Measurements from ENCODE around the gene GLOD5. TPM values are rescaled to one million over a fixed set of nuclear protein-coding genes. Genes with fewer than 3 reads are reported as not detected.

The GLOD5 gene
- total and polyA plus RNA-seq, 9 of the 15 experiments (the other 6 are each of a cell fraction or from before 2014, with no cell fraction given), result 0.27 to 4.4 (median 2.2) TPM

DNA sequence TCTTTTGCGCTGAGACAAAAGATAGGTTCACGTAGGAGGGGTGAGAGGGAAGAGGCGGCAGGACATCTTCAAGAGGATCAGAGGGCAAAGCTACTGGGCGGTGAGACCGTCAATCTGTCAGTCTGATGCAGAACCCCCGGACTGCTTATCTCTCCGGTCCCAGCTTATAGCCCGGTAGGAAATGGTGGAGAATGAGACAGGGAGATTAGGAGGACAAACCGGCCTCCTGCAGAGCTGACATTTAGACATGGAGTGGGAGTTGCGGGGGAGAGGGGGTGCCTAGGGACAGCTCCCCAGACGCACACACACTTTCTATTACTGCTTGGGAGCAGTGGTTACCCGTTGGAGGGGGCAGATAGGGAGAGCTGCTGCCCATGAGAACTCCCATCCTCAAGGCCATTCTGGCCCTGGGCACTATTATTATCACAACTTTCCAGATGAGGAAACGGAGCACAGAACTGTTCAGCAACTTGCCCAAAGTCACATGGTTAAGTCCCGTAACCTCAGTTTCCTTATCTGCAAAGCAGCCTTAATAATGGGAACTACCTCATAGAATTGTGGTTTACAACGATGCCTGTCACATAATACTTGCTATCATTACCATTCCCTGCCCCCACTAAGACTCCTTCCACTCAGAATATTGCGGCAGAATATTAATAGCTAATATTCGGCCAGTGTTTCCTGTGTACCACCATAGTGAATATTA lies 39.2 kb downstream of the GLOD5 start (continued):
- TF ChIP-seq RB1 (IDR thresholded peaks at IDR 0.05; ENCODE audit: low read depth) (0 out of 2 replicates have a peak, but pooled peaks have one; percentile 31), ZFX (CRISPR knock-in tag; IDR thresholded peaks at IDR 0.05) (no peak), MTA3 (IDR thresholded peaks at IDR 0.05; ENCODE audit: borderline replicate concordance) (peak; percentile 50), ZNF764 (CRISPR knock-in tag; IDR thresholded peaks at IDR 0.05; ENCODE audit: low read depth) (no peak), GTF2F1 (IDR thresholded peaks at IDR 0.05; ENCODE audit: low read depth, low read length) (no peak), ARHGAP35 (IDR thresholded peaks at IDR 0.05; ENCODE audit: partially characterized antibody) (no peak), PPARD (CRISPR knock-in tag; IDR thresholded peaks at IDR 0.05) (no peak), PTTG1 (tag; IDR thresholded peaks at IDR 0.05; ENCODE audit: low read depth) (no peak), ZNF551 (CRISPR knock-in tag; IDR thresholded peaks at IDR 0.05) (no peak), FOXM1 (IDR thresholded peaks at IDR 0.05; ENCODE audit: low read depth) (peak; percentile 91), FOXM1 (CRISPR knock-in tag; IDR thresholded peaks at IDR 0.05; ENCODE audit: low read depth) (no peak), POLR2H (tag; IDR thresholded peaks at IDR 0.05; ENCODE audit: low read depth) (no peak), HEY1 (CRISPR knock-in tag; IDR thresholded peaks at IDR 0.05; ENCODE audit: borderline replicate concordance) (no peak), TRIM24 (IDR thresholded peaks at IDR 0.05) (peak; percentile 90 to 94), BMI1 (IDR thresholded peaks at IDR 0.05; ENCODE audit: low read length) (no peak), GTF2A2 (tag; IDR thresholded peaks at IDR 0.05) (no peak)
- TF ChIP-seq, protein P1, sequence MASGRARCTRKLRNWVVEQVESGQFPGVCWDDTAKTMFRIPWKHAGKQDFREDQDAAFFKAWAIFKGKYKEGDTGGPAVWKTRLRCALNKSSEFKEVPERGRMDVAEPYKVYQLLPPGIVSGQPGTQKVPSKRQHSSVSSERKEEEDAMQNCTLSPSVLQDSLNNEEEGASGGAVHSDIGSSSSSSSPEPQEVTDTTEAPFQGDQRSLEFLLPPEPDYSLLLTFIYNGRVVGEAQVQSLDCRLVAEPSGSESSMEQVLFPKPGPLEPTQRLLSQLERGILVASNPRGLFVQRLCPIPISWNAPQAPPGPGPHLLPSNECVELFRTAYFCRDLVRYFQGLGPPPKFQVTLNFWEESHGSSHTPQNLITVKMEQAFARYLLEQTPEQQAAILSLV (tag; IDR thresholded peaks at IDR 0.05), result no peak
- TF ChIP-seq, protein P2, sequence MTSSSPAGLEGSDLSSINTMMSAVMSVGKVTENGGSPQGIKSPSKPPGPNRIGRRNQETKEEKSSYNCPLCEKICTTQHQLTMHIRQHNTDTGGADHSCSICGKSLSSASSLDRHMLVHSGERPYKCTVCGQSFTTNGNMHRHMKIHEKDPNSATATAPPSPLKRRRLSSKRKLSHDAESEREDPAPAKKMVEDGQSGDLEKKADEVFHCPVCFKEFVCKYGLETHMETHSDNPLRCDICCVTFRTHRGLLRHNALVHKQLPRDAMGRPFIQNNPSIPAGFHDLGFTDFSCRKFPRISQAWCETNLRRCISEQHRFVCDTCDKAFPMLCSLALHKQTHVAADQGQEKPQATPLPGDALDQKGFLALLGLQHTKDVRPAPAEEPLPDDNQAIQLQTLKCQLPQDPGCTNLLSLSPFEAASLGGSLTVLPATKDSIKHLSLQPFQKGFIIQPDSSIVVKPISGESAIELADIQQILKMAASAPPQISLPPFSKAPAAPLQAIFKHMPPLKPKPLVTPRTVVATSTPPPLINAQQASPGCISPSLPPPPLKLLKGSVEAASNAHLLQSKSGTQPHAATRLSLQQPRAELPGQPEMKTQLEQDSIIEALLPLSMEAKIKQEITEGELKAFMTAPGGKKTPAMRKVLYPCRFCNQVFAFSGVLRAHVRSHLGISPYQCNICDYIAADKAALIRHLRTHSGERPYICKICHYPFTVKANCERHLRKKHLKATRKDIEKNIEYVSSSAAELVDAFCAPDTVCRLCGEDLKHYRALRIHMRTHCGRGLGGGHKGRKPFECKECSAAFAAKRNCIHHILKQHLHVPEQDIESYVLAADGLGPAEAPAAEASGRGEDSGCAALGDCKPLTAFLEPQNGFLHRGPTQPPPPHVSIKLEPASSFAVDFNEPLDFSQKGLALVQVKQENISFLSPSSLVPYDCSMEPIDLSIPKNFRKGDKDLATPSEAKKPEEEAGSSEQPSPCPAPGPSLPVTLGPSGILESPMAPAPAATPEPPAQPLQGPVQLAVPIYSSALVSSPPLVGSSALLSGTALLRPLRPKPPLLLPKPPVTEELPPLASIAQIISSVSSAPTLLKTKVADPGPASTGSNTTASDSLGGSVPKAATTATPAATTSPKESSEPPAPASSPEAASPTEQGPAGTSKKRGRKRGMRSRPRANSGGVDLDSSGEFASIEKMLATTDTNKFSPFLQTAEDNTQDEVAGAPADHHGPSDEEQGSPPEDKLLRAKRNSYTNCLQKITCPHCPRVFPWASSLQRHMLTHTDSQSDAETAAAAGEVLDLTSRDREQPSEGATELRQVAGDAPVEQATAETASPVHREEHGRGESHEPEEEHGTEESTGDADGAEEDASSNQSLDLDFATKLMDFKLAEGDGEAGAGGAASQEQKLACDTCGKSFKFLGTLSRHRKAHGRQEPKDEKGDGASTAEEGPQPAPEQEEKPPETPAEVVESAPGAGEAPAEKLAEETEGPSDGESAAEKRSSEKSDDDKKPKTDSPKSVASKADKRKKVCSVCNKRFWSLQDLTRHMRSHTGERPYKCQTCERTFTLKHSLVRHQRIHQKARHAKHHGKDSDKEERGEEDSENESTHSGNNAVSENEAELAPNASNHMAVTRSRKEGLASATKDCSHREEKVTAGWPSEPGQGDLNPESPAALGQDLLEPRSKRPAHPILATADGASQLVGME (CRISPR knock-in tag; IDR thresholded peaks at IDR 0.05), result no peak
- TF ChIP-seq, protein P3, sequence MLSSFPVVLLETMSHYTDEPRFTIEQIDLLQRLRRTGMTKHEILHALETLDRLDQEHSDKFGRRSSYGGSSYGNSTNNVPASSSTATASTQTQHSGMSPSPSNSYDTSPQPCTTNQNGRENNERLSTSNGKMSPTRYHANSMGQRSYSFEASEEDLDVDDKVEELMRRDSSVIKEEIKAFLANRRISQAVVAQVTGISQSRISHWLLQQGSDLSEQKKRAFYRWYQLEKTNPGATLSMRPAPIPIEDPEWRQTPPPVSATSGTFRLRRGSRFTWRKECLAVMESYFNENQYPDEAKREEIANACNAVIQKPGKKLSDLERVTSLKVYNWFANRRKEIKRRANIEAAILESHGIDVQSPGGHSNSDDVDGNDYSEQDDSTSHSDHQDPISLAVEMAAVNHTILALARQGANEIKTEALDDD (IDR thresholded peaks at IDR 0.05), result no peak
- TF ChIP-seq, protein P4, sequence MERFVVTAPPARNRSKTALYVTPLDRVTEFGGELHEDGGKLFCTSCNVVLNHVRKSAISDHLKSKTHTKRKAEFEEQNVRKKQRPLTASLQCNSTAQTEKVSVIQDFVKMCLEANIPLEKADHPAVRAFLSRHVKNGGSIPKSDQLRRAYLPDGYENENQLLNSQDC (CRISPR knock-in tag; IDR thresholded peaks at IDR 0.05), result no peak
- TF ChIP-seq, protein P5, sequence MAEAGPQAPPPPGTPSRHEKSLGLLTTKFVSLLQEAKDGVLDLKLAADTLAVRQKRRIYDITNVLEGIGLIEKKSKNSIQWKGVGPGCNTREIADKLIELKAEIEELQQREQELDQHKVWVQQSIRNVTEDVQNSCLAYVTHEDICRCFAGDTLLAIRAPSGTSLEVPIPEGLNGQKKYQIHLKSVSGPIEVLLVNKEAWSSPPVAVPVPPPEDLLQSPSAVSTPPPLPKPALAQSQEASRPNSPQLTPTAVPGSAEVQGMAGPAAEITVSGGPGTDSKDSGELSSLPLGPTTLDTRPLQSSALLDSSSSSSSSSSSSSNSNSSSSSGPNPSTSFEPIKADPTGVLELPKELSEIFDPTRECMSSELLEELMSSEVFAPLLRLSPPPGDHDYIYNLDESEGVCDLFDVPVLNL (CRISPR knock-in tag; IDR thresholded peaks at IDR 0.05; ENCODE audit: low read depth), result no peak
